Activated CD8-positive, alpha-beta memory T cell treated with anti-CD3 and anti-CD28 coated beads, Interleukin-2, amount 10 ng/mL, durations not matched to agents 7 days and 5 days (primary cell): ENCODE measurements around the gene AUTS2. TPM values are rescaled to one million over a fixed set of nuclear protein-coding genes. Genes with fewer than 3 reads are reported as not detected.

Source experiments
- ATAC-seq: fragments of 150-1000 bp; cut with Tn5 transposase; one replicate; pipeline ENCODE4 v1.10.0; 2021; ENCODE audit warnings: moderate library complexity
- CTCF ChIA-PET: fragments of 350-600 bp; sonication (Branson Sonifier 250); formaldehyde crosslinking; loops from one replicate; lab custom pipeline; 2021; ENCODE audit warnings: antibody characterized with exemption; lab: Charles Lee
- DNase-seq: peaks from one replicate; pipeline ENCODE4 v3.0.0-alpha.2; 2020
- H3K27ac Mint-ChIP-seq: one replicate; pipeline ENCODE4 v1.8.0; 2021; ENCODE audit warnings: mild to moderate bottlenecking, mixed read lengths
- H3K27me3 Mint-ChIP-seq: one replicate; pipeline ENCODE4 v1.8.0; 2021; ENCODE audit warnings: mixed read lengths
- H3K36me3 Mint-ChIP-seq: one replicate; pipeline ENCODE4 v1.8.0; 2021; ENCODE audit warnings: mild to moderate bottlenecking, mixed read lengths
- H3K4me1 Mint-ChIP-seq: one replicate; pipeline ENCODE4 v1.8.0; 2021; ENCODE audit warnings: mixed read lengths
- H3K4me3 Mint-ChIP-seq: one replicate; pipeline ENCODE4 v1.8.0; 2021; ENCODE audit warnings: mild to moderate bottlenecking, moderate library complexity, mixed read lengths
- H3K9me3 Mint-ChIP-seq: one replicate; pipeline ENCODE4 v1.8.0; 2022; ENCODE audit warnings: low read depth, mixed read lengths
- total RNA-seq, 2 experiments: library from RNA; stranded (reverse); gene quantifications; one replicate each; pipeline ENCODE4 v1.2.3, GENCODE V29; 2021

The AUTS2 gene
- total RNA-seq, 2 experiments from 2014 or later: 9.5 to 24.4 TPM

- CTCF ChIA-PET: no interaction called here
- H3K9me3 Mint-ChIP-seq: no peaks in the 10 kb centered on the region
- H3K4me1 Mint-ChIP-seq: no peaks in the 10 kb centered on the region
- H3K27me3 Mint-ChIP-seq: no peaks in the 10 kb centered on the region
- no peak for ATAC-seq
- H3K36me3 Mint-ChIP-seq: no peaks in the 10 kb centered on the region
- H3K4me3 Mint-ChIP-seq: no peak overlapping the region
- H3K27ac Mint-ChIP-seq: no peak overlapping the region
- no peak for DNase-seq
These were observed 495.1 kb downstream of the AUTS2 start for GRCh38 chr7:70093205-70093904.

- Mint-ChIP-seq H3K27me3 (no peaks in the 10 kb centered on the region), H3K4me3 (no peak overlapping the region), H3K4me1 (no peaks in the 10 kb centered on the region), H3K9me3 (no peaks in the 10 kb centered on the region), H3K36me3 (no peaks in the 10 kb centered on the region), H3K27ac (no peak overlapping the region)
- CTCF ChIA-PET: no interaction called here
- DNase-seq (no peak), ATAC-seq (no peak)
These were observed 496.6 kb downstream of the AUTS2 start for GRCh38 chr7:70094831-70095230.

- no peak overlapping the region for H3K4me3 Mint-ChIP-seq
- H3K36me3 Mint-ChIP-seq: no peaks in the 10 kb centered on the region
- CTCF ChIA-PET: no interaction called here
- DNase-seq (no peak), ATAC-seq (no peak)
- no peaks in the 10 kb centered on the region for H3K4me1 Mint-ChIP-seq
- no peaks in the 10 kb centered on the region for H3K9me3 Mint-ChIP-seq
- no peaks in the 10 kb centered on the region for H3K27me3 Mint-ChIP-seq
- no peak overlapping the region for H3K27ac Mint-ChIP-seq
These were observed 499.4 kb downstream of the AUTS2 start for GRCh38 chr7:70097645-70098044.

- H3K4me3 Mint-ChIP-seq: no peak overlapping the region
- CTCF ChIA-PET: no interaction called here
- no peaks in the 10 kb centered on the region for H3K36me3 Mint-ChIP-seq
These were observed 499.9 kb downstream of the AUTS2 start for GRCh38 chr7:70098133-70098561.

GRCh38 chr7:70098905-70099672 is 500.8 kb downstream of the AUTS2 start:
- H3K27me3 Mint-ChIP-seq: no peaks in the 10 kb centered on the region
- no peak overlapping the region for H3K4me3 Mint-ChIP-seq
- CTCF ChIA-PET: no interaction called here
- no peak for ATAC-seq
- H3K4me1 Mint-ChIP-seq: no peaks in the 10 kb centered on the region
- no peak for DNase-seq
- H3K36me3 Mint-ChIP-seq: no peaks in the 10 kb centered on the region
- H3K27ac Mint-ChIP-seq: no peak overlapping the region
- no peaks in the 10 kb centered on the region for H3K9me3 Mint-ChIP-seq

More at GRCh38 chr7:70098133-70098561, 499.9 kb downstream of the AUTS2 start:
- Mint-ChIP-seq H3K4me1 (no peaks in the 10 kb centered on the region), H3K9me3 (no peaks in the 10 kb centered on the region), H3K27me3 (no peaks in the 10 kb centered on the region), H3K27ac (no peak overlapping the region)
- ATAC-seq (no peak), DNase-seq (no peak)

GRCh38 chr7:70104243-70104642 is 506.0 kb downstream of the AUTS2 start:
- Mint-ChIP-seq H3K27ac (no peak overlapping the region), H3K4me3 (no peak overlapping the region), H3K27me3 (no peaks in the 10 kb centered on the region), H3K36me3 (no peaks in the 10 kb centered on the region), H3K4me1 (no peaks in the 10 kb centered on the region), H3K9me3 (no peaks in the 10 kb centered on the region)
- ATAC-seq (no peak), DNase-seq (no peak)
- CTCF ChIA-PET: no interaction called here

- Mint-ChIP-seq H3K9me3 (no peaks in the 10 kb centered on the region), H3K27ac (no peak overlapping the region), H3K4me1 (no peaks in the 10 kb centered on the region), H3K36me3 (no peaks in the 10 kb centered on the region), H3K27me3 (peaks cover 3% of the 10 kb centered on the region), H3K4me3 (no peak overlapping the region)
- CTCF ChIA-PET: no interaction called here
- DNase-seq (no peak), ATAC-seq (no peak)
These were observed 514.8 kb downstream of the AUTS2 start for GRCh38 chr7:70113078-70113477.

GRCh38 chr7:70113536-70113935 is 515.3 kb downstream of the AUTS2 start:
- Mint-ChIP-seq H3K4me1 (no peaks in the 10 kb centered on the region), H3K9me3 (no peaks in the 10 kb centered on the region), H3K27ac (no peak overlapping the region), H3K27me3 (peaks cover 3% of the 10 kb centered on the region), H3K4me3 (no peak overlapping the region), H3K36me3 (no peaks in the 10 kb centered on the region)
- CTCF ChIA-PET: no interaction called here
- DNase-seq (no peak), ATAC-seq (no peak)

GRCh38 chr7:70114806-70115205 is 516.5 kb downstream of the AUTS2 start:
- Mint-ChIP-seq H3K27ac (no peak overlapping the region), H3K36me3 (no peaks in the 10 kb centered on the region), H3K9me3 (no peaks in the 10 kb centered on the region), H3K4me1 (no peaks in the 10 kb centered on the region), H3K27me3 (peaks cover 3% of the 10 kb centered on the region), H3K4me3 (no peak overlapping the region)
- no peak for DNase-seq
- no peak for ATAC-seq
- CTCF ChIA-PET: no interaction called here

GRCh38 chr7:70116244-70116643 is 518.0 kb downstream of the AUTS2 start:
- Mint-ChIP-seq H3K27me3 (peaks cover 3% of the 10 kb centered on the region), H3K36me3 (no peaks in the 10 kb centered on the region), H3K4me1 (no peaks in the 10 kb centered on the region), H3K4me3 (no peak overlapping the region), H3K9me3 (peaks cover 4% of the 10 kb centered on the region), H3K27ac (no peak overlapping the region)
- CTCF ChIA-PET: no interaction called here
- ATAC-seq (no peak), DNase-seq (no peak)

- DNase-seq (no peak), ATAC-seq (no peak)
- Mint-ChIP-seq H3K9me3 (peaks cover 4% of the 10 kb centered on the region), H3K4me3 (no peak overlapping the region), H3K4me1 (no peaks in the 10 kb centered on the region), H3K36me3 (no peaks in the 10 kb centered on the region), H3K27ac (no peak overlapping the region), H3K27me3 (peaks cover 3% of the 10 kb centered on the region)
- CTCF ChIA-PET: no interaction called here
These were observed 518.6 kb downstream of the AUTS2 start for GRCh38 chr7:70116867-70117266.

GRCh38 chr7:70120851-70121250 is 522.6 kb downstream of the AUTS2 start:
- Mint-ChIP-seq H3K9me3 (peaks cover 8% of the 10 kb centered on the region), H3K4me3 (no peak overlapping the region), H3K4me1 (no peaks in the 10 kb centered on the region), H3K27ac (no peak overlapping the region), H3K36me3 (no peaks in the 10 kb centered on the region), H3K27me3 (peaks cover 3% of the 10 kb centered on the region)
- no peak for ATAC-seq
- CTCF ChIA-PET: no interaction called here
- no peak for DNase-seq

GRCh38 chr7:70131817-70132216 is 533.5 kb downstream of the AUTS2 start:
- Mint-ChIP-seq H3K36me3 (no peaks in the 10 kb centered on the region), H3K4me1 (no peaks in the 10 kb centered on the region), H3K27me3 (peaks cover 6% of the 10 kb centered on the region), H3K27ac (no peak overlapping the region), H3K4me3 (no peak overlapping the region), H3K9me3 (no peaks in the 10 kb centered on the region)
- ATAC-seq (no peak), DNase-seq (no peak)
- CTCF ChIA-PET: no interaction called here

GRCh38 chr7:70132226-70132851 is 534.1 kb downstream of the AUTS2 start:
- H3K27me3 Mint-ChIP-seq: peaks cover 9% of the 10 kb centered on the region
- CTCF ChIA-PET: no interaction called here
- no peak for DNase-seq
- no peak for ATAC-seq
- H3K27ac Mint-ChIP-seq: no peak overlapping the region
- H3K9me3 Mint-ChIP-seq: no peaks in the 10 kb centered on the region
- H3K4me1 Mint-ChIP-seq: no peaks in the 10 kb centered on the region
- H3K36me3 Mint-ChIP-seq: no peaks in the 10 kb centered on the region
- H3K4me3 Mint-ChIP-seq: no peak overlapping the region
